LoVo (cell line): Measurements from ENCODE around the gene CHCHD1.
A peak's percentile ranks its signal among the peaks of the same experiment; 100 is the strongest.
"Not testable (repeated sequence)": the region's sequence is repeated elsewhere in the genome, so short reads cannot be mapped to it uniquely, and the experiment has no call there.

ENCODE experiments used
- DNase-seq: peaks from one replicate; pipeline ENCODE4 v3.0.0-alpha.2; 2016; ENCODE audit warnings: low spot score

CHCHD1 gene

GRCh38 chr10:73813333-73813732, 31.5 kb downstream of the CHCHD1 start:
- DNase-seq, result no peak

DNA sequence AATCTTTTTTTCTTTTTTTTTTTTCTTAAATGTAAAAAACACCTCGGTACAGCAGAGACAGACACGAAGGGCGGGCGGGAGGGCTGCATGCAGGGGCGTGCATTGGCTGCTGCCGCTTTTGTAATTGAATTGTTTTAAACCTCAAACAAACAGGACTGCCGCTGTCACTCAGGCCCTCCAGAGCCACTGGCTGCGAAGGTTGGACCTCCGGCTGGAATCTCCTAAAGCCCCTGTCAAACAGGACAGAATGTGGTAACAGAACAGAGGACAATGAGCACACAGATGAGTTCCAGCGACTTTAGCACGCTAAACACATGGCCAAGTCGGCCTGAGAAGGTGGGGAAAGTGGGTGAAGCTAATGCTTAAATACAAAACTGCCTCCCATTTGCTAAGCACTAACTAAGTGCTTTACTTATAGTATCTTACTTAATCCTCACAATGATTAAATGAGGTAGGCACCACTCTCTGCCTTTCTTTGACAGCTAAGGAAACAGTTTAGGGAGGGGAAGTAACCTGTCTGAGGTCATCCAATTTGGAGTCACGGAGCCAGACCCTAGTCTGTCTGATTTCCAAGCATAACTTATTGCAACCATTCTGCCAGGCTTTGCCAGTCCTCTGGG, 32.5 kb downstream of the CHCHD1 start:
- no peak for DNase-seq

- no peak for DNase-seq
These were observed 33.3 kb downstream of the CHCHD1 start for GRCh38 chr10:73814896-73815718.

- DNase-seq, result no peak
These were observed 33.8 kb downstream of the CHCHD1 start for GRCh38 chr10:73815719-73816030.

- no peak for DNase-seq
These were observed 35.3 kb downstream of the CHCHD1 start for GRCh38 chr10:73816917-73817729.

- DNase-seq, result no peak
These were observed 36.0 kb downstream of the CHCHD1 start for GRCh38 chr10:73817826-73818225.

- DNase-seq, result no peak
These were observed 36.6 kb downstream of the CHCHD1 start for GRCh38 chr10:73818402-73818801.

GRCh38 chr10:73819081-73819480, 37.2 kb downstream of the CHCHD1 start:
- no peak for DNase-seq

- no peak for DNase-seq
These were observed 37.8 kb downstream of the CHCHD1 start for GRCh38 chr10:73819513-73820093.

- no peak for DNase-seq
These were observed 41.5 kb downstream of the CHCHD1 start for GRCh38 chr10:73823391-73823790.

- no peak for DNase-seq
These were observed 42.4 kb downstream of the CHCHD1 start for GRCh38 chr10:73824146-73824725.

- peak; percentile 9 for DNase-seq
These were observed 45.7 kb downstream of the CHCHD1 start for GRCh38 chr10:73827346-73828089.

- no peak for DNase-seq
These were observed 46.3 kb downstream of the CHCHD1 start for GRCh38 chr10:73828161-73828560.

DNA sequence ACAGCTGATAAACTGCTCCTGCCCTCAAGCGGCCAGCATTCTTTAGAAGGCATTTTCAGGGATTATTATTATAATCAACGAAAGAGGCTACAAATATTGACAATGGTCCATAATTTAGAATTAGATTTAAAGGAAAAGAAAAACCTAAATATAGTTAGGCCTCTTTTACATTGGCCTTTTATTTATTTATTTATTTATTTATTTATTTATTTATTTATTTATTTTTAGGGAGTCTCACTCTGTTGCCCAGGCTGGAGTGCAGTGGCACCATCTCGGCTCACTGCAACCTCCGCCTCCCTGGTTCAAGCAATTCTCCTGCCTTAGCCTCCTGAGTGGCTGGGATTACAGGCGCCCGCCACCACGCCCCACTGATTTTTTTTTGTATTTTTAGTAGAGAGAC, 47.2 kb downstream of the CHCHD1 start:
- not testable (repeated sequence) for DNase-seq
